B cell (primary cell): ENCODE data around the gene DIPK1B. TPM values are rescaled to one million over a fixed set of nuclear protein-coding genes. Genes with fewer than 3 reads are reported as not detected.

ENCODE experiments used
- ATAC-seq: fragments of 200-7000 bp; cut with Tn5 transposase; one replicate; pipeline ENCODE4 v1.10.0; 2021; ENCODE audit warnings: low read depth, mild to moderate bottlenecking, moderate number of reproducible peaks, moderate library complexity
- CTCF ChIA-PET: fragments of 350-600 bp; sonication (Branson Sonifier 250); formaldehyde crosslinking; loops from one replicate; lab custom pipeline; 2021; ENCODE audit warnings: antibody characterized with exemption, inconsistent platforms; lab: Charles Lee
- POLR2A ChIA-PET: fragments of 350-600 bp; sonication (Branson Sonifier 250); formaldehyde crosslinking; loops from one replicate; lab custom pipeline; 2021; ENCODE audit warnings: antibody characterized with exemption; lab: Charles Lee
- DNase-seq: peaks from one replicate; pipeline ENCODE4 v3.0.0; 2013
- H2AFZ ChIP-seq: 2 replicates; pipeline ENCODE4 v1.6.1; 2012; ENCODE audit warnings: mild to moderate bottlenecking, low read depth, low read length; ENCODE audit not compliant: insufficient read depth, poor library complexity, severe bottlenecking
- H3K27ac ChIP-seq, 2 donors: 1 replicate in 1 of 2; 2 replicates in 1 of 2; pipeline ENCODE4 v1.5.1; 2012 to 2013; ENCODE audit warnings: low read length in 2 of 2, mild to moderate bottlenecking in 2 of 2, moderate library complexity in 1 of 2
- H3K27me3 ChIP-seq, 4 experiments: fragments of 200-600 bp in 1 of 4; sonication (generic) in 1 of 4; replicated peaks in 1 of 4; 1 replicate in 2 of 4; 2 replicates in 2 of 4; pipeline versions ENCODE4 v1.6.1 to v1.7.0; 2013 to 2016; ENCODE audit warnings: low read length in 3 of 4, mild to moderate bottlenecking in 2 of 4, mixed read lengths in 1 of 4, moderate library complexity in 1 of 4; ENCODE audit not compliant: insufficient read depth in 4 of 4, control insufficient read depth in 3 of 4; ENCODE audit errors: control extremely low read depth in 1 of 4
- H3K36me3 ChIP-seq, 2 experiments: replicated peaks in 1 of 2; 1 replicate in 1 of 2; 2 replicates in 1 of 2; pipeline versions ENCODE4 v1.6.1 to v1.7.1; 2013; ENCODE audit warnings: low read length in 1 of 2; ENCODE audit not compliant: insufficient read depth in 2 of 2, control insufficient read depth in 1 of 2; ENCODE audit errors: control extremely low read depth in 1 of 2, extremely low read depth in 1 of 2
- H3K4me1 ChIP-seq, 2 donors: fragments of 200-600 bp in 1 of 2; sonication (generic) in 1 of 2; 1 replicate in 1 of 2; 2 replicates in 1 of 2; pipeline versions ENCODE4 v1.5.1 to v1.6.1; 2013 to 2017; ENCODE audit warnings: low read length in 2 of 2; ENCODE audit not compliant: control insufficient read depth in 2 of 2, insufficient read depth in 2 of 2
- H3K4me2 ChIP-seq: replicated peaks from 2 replicates; pipeline ENCODE3; 2012; ENCODE audit warnings: mild to moderate bottlenecking, low read depth, low read length; ENCODE audit not compliant: poor library complexity, severe bottlenecking
- H3K4me3 ChIP-seq, 5 experiments: fragments of 200-600 bp in 1 of 5; sonication (generic) in 1 of 5; 1 replicate in 3 of 5; 2 replicates in 2 of 5; pipeline versions ENCODE4 v1.5.1 to v1.7.0; 2011 to 2016; ENCODE audit warnings: low read length in 4 of 5, mild to moderate bottlenecking in 4 of 5, low read depth in 2 of 5, control low read depth in 1 of 5, moderate library complexity in 1 of 5; ENCODE audit not compliant: insufficient read depth in 1 of 5; ENCODE audit errors: control extremely low read depth in 1 of 5, extremely low read depth in 1 of 5
- H3K79me2 ChIP-seq: fragments of 200-600 bp; sonication (generic); one replicate; pipeline ENCODE4 v1.6.0; 2016; ENCODE audit warnings: low read length; ENCODE audit not compliant: control insufficient read depth, insufficient read depth
- H3K9ac ChIP-seq: fragments of 200-600 bp; sonication (generic); 2 replicates; pipeline ENCODE4 v1.6.1; 2017; ENCODE audit warnings: mild to moderate bottlenecking, low read length, moderate library complexity
- H3K9me3 ChIP-seq, 3 donors: one replicate each; pipeline versions ENCODE4 v1.6.1 to v1.7.1; 2013; ENCODE audit warnings: low read length in 2 of 3; ENCODE audit not compliant: control insufficient read depth in 2 of 3, insufficient read depth in 1 of 3; ENCODE audit errors: control extremely low read depth in 1 of 3
- H4K20me1 ChIP-seq: 2 replicates; pipeline ENCODE4 v1.6.0; 2012; ENCODE audit warnings: mild to moderate bottlenecking, low read length; ENCODE audit not compliant: insufficient read depth, control insufficient read depth, poor library complexity, severe bottlenecking
- H3K27ac Mint-ChIP-seq: one replicate; pipeline ENCODE4 v1.8.0; 2021; ENCODE audit warnings: mixed read lengths
- H3K27me3 Mint-ChIP-seq: one replicate; pipeline ENCODE4 v1.8.0; 2021; ENCODE audit warnings: mixed read lengths
- H3K4me1 Mint-ChIP-seq: one replicate; pipeline ENCODE4 v1.8.0; 2021; ENCODE audit warnings: mixed read lengths
- H3K4me3 Mint-ChIP-seq: one replicate; pipeline ENCODE4 v1.8.0; 2021; ENCODE audit warnings: mixed read lengths
- H3K9me3 Mint-ChIP-seq: one replicate; pipeline ENCODE4 v1.8.0; 2022; ENCODE audit warnings: mixed read lengths; ENCODE audit not compliant: insufficient read depth
- CTCF ChIP-seq: fragments of 200-600 bp; IDR thresholded peaks from one replicate; pipeline ENCODE4 v1.8.0; 2022; ENCODE audit warnings: antibody characterized with exemption, mild to moderate bottlenecking
- EZH2 ChIP-seq: IDR thresholded peaks from 2 replicates; pipeline ENCODE4 v1.6.1; 2012; ENCODE audit warnings: borderline replicate concordance, low read depth, mild to moderate bottlenecking, moderate library complexity, low read length; ENCODE audit not compliant: insufficient read depth, poor library complexity, severe bottlenecking
- WGBS: methylation state at CpG from one replicate; pipeline ENCODE4 v1.1.5; 2013; ENCODE audit warnings: missing lambda C conversion rate; ENCODE audit not compliant: insufficient coverage; 5-methylcytosine and 5-hydroxymethylcytosine counted together
- intact Hi-C: fragments of 100-400 bp; cut with micrococcal nuclease; formaldehyde crosslinking; loops from one replicate; pipeline ENCODE4 v1.10.0; 2022
- polyA plus RNA-seq: library from polyadenylated mRNA; depleted of rRNA; stranded (reverse); fragments of >200 nt; gene quantifications from 2 replicates; pipeline ENCODE4 v1.2.3, GENCODE V29; 2012
- total RNA-seq, 2 donors: library from RNA; stranded (reverse); fragments of 120-200 nt in 1 of 2; gene quantifications; 1 replicate in 1 of 2; 2 replicates in 1 of 2; pipeline versions ENCODE4 v1.2.3 to v1.2.4, GENCODE V29; 2013 to 2022

The DIPK1B gene
- total and polyA plus RNA-seq, 2 donors (not counting 1 experiment from before 2014, with no cell fraction given) = 9.6 TPM

- H3K4me1 ChIP-seq = peaks cover 22 to 41% of the 10 kb centered on the region in 2 donors
- no peak for DNase-seq
- no peak overlapping the region for H2AFZ ChIP-seq
- peaks cover 29% of the 10 kb centered on the region for H3K4me1 Mint-ChIP-seq
- peak overlapping the region; percentile 53 for H3K4me3 Mint-ChIP-seq
- ChIA-PET CTCF (no interaction called here), POLR2A (no interaction called here)
- H3K27ac Mint-ChIP-seq = peak overlapping the region; percentile 73
- TF ChIP-seq CTCF = no peak
- TF ChIP-seq EZH2 = no peak
- no peak overlapping the region for H3K4me3 ChIP-seq
- H3K9ac ChIP-seq = no peak overlapping the region
- H3K79me2 ChIP-seq = peaks cover 36% of the 10 kb centered on the region
- no peak for ATAC-seq
- 93% methylated on average over 20 of the region's 20 CpGs for WGBS
- H3K27me3 Mint-ChIP-seq = no peaks in the 10 kb centered on the region
- H3K4me2 ChIP-seq = no peak overlapping the region
- H3K9me3 ChIP-seq = no peaks in the 10 kb centered on the region
- intact Hi-C loops = no loop called here
- H3K36me3 ChIP-seq = peaks cover 0 to 19% of the 10 kb centered on the region in 2 experiments
- peaks cover 32% of the 10 kb centered on the region for H4K20me1 ChIP-seq
- H3K27ac ChIP-seq = no peak overlapping the region
- H3K27me3 ChIP-seq = no peaks in the 10 kb centered on the region
- no peaks in the 10 kb centered on the region for H3K9me3 Mint-ChIP-seq
Measured at GRCh38 chr9:136738960-136739359, 26.6 kb downstream of the DIPK1B start.

GRCh38 chr9:136739509-136739908 lies 27.1 kb downstream of the DIPK1B start:
- DNase-seq (no peak), ATAC-seq (no peak)
- H3K27me3 Mint-ChIP-seq = no peaks in the 10 kb centered on the region
- peak overlapping the region; percentile 73 for H3K27ac Mint-ChIP-seq
- Histone ChIP-seq H3K4me2 (no peak overlapping the region), H3K79me2 (peaks cover 36% of the 10 kb centered on the region), H3K36me3 (peaks cover 0 to 19% of the 10 kb centered on the region in 2 experiments), H3K4me3 (no peak overlapping the region), H3K9ac (no peak overlapping the region), H3K27ac (no peak overlapping the region), H3K9me3 (no peaks in the 10 kb centered on the region), H2AFZ (no peak overlapping the region), H4K20me1 (peaks cover 32% of the 10 kb centered on the region), H3K4me1 (peaks cover 22 to 41% of the 10 kb centered on the region in 2 donors), H3K27me3 (no peaks in the 10 kb centered on the region)
- TF ChIP-seq CTCF = no peak
- TF ChIP-seq EZH2 = no peak
- POLR2A ChIA-PET = interaction anchor here (3.4 kb wide), 1 partner anchor 10 kb away, joined by 53 read pairs; no protein-coding TSS in a partner anchor
- peak overlapping the region; percentile 53 for H3K4me3 Mint-ChIP-seq
- intact Hi-C loops = no loop called here
- H3K4me1 Mint-ChIP-seq = peaks cover 31% of the 10 kb centered on the region
- H3K9me3 Mint-ChIP-seq = no peaks in the 10 kb centered on the region
- 94% methylated on average over 23 of the region's 23 CpGs for WGBS
- CTCF ChIA-PET = interaction anchor here (1.1 to 3.9 kb wide), 2 partner anchors 11 kb away, joined by 3 to 46 read pairs; no protein-coding TSS in a partner anchor
